Esophagus muscularis mucosa (tissue), 4 donors: ENCODE results near the gene FRMD1.

Source experiments
- EP300 ChIP-seq: sonication (generic); formaldehyde crosslinking; IDR thresholded peaks from one replicate; pipeline ENCODE4 v1.6.1; 2017; ENCODE audit warnings: antibody characterized with exemption
- POLR2A ChIP-seq: fragments of 450-650 bp; IDR thresholded peaks from one replicate; pipeline ENCODE4 v1.6.1; 2017; ENCODE audit warnings: antibody characterized with exemption, moderate library complexity, mild to moderate bottlenecking, low read depth
- POLR2AphosphoS5 ChIP-seq, 2 donors: sonication (generic); formaldehyde crosslinking; IDR thresholded peaks; one replicate each; pipeline ENCODE4 v1.6.1; 2017; ENCODE audit warnings: antibody characterized with exemption in 2 of 2
- TF ChIP-seq, protein P1 (sequence below), 3 experiments: fragments of 200-600 bp in 2 of 3; fragments of 450-650 bp in 1 of 3; sonication (generic) in 2 of 3; IDR thresholded peaks; one replicate each; pipeline ENCODE4 v1.5.1; 2017 to 2019; ENCODE audit warnings: antibody characterized with exemption in 3 of 3, mild to moderate bottlenecking in 2 of 3, moderate library complexity in 1 of 3

GRCh38 chr6:168080393-168081077, 1.5 kb upstream of the FRMD1 start:
- TF ChIP-seq, protein P1, sequence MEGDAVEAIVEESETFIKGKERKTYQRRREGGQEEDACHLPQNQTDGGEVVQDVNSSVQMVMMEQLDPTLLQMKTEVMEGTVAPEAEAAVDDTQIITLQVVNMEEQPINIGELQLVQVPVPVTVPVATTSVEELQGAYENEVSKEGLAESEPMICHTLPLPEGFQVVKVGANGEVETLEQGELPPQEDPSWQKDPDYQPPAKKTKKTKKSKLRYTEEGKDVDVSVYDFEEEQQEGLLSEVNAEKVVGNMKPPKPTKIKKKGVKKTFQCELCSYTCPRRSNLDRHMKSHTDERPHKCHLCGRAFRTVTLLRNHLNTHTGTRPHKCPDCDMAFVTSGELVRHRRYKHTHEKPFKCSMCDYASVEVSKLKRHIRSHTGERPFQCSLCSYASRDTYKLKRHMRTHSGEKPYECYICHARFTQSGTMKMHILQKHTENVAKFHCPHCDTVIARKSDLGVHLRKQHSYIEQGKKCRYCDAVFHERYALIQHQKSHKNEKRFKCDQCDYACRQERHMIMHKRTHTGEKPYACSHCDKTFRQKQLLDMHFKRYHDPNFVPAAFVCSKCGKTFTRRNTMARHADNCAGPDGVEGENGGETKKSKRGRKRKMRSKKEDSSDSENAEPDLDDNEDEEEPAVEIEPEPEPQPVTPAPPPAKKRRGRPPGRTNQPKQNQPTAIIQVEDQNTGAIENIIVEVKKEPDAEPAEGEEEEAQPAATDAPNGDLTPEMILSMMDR (IDR thresholded peaks at IDR 0.05), result no peak
- TF ChIP-seq EP300, result no peak
- no peak for TF ChIP-seq POLR2AphosphoS5 (IDR thresholded peaks at IDR 0.05)
- TF ChIP-seq POLR2A, result no peak
